ENCODE results near the gene TMEM231. TPM values are rescaled to one million over a fixed set of nuclear protein-coding genes. Genes with fewer than 3 reads are reported as not detected.

The TMEM231 gene
- total RNA-seq, 1 experiment from 2014 or later = 17.3 TPM

GRCh38 chr16:75565640-75566039 is 9.6 kb upstream of the TMEM231 start:
- BruUV-seq (replicated peaks) = no TSS peak
- Histone ChIP-seq H3K27me3 (replicated peaks; ENCODE audit: insufficient read depth, low read depth, low read length, poor library complexity) (no peaks in the 10 kb centered on the region), H3K9me3 (ENCODE audit: low read depth, low read length, poor library complexity, severe bottlenecking) (no peaks in the 10 kb centered on the region), H3K4me1 (ENCODE audit: insufficient read depth, low read length, poor library complexity, severe bottlenecking) (peaks cover 6% of the 10 kb centered on the region), H3K27ac (ENCODE audit: low read depth, low read length, poor library complexity, severe bottlenecking) (peak overlapping the region; percentile 76), H3K36me3 (ENCODE audit: insufficient read depth, low read length, poor library complexity, severe bottlenecking) (peaks cover 30% of the 10 kb centered on the region), H3K4me3 (ENCODE audit: low read depth, low read length, poor library complexity, severe bottlenecking) (peak overlapping the region; percentile 100)
- CTCF ChIA-PET = no interaction called here
- intact Hi-C loops (cut with micrococcal nuclease; ENCODE audit: unreplicated experiment) = no loop called here
- DNase-seq (ENCODE audit: low spot score) = no peak
- POLR2A ChIA-PET (ENCODE audit: low non-redundant PET) = no interaction called here
- TF ChIP-seq CTCF (conservative IDR thresholded peaks at IDR 0.05; ENCODE audit: low read depth, low read length) = no peak
- no peak for TF ChIP-seq EZH2 (IDR thresholded peaks at IDR 0.05; ENCODE audit: borderline replicate concordance, low read depth, low read length, poor library complexity, severe bottlenecking)

- TF ChIP-seq CTCF (conservative IDR thresholded peaks at IDR 0.05; ENCODE audit: low read depth, low read length) (no peak), EZH2 (IDR thresholded peaks at IDR 0.05; ENCODE audit: borderline replicate concordance, low read depth, low read length, poor library complexity, severe bottlenecking) (no peak)
- no peak overlapping the region for H3K27ac ChIP-seq (ENCODE audit: low read depth, low read length, poor library complexity, severe bottlenecking)
- POLR2A ChIA-PET (ENCODE audit: low non-redundant PET) = no interaction called here
- H3K9me3 ChIP-seq (ENCODE audit: low read depth, low read length, poor library complexity, severe bottlenecking) = no peaks in the 10 kb centered on the region
- H3K36me3 ChIP-seq (ENCODE audit: insufficient read depth, low read length, poor library complexity, severe bottlenecking) = no peaks in the 10 kb centered on the region
- no TSS peak for BruUV-seq (replicated peaks)
- peak; percentile 16 for DNase-seq (ENCODE audit: low spot score)
- intact Hi-C loops (cut with micrococcal nuclease; ENCODE audit: unreplicated experiment) = no loop called here
- no peaks in the 10 kb centered on the region for H3K27me3 ChIP-seq (replicated peaks; ENCODE audit: insufficient read depth, low read depth, low read length, poor library complexity)
- H3K4me3 ChIP-seq (ENCODE audit: low read depth, low read length, poor library complexity, severe bottlenecking) = no peak overlapping the region
- H3K4me1 ChIP-seq (ENCODE audit: insufficient read depth, low read length, poor library complexity, severe bottlenecking) = peaks cover 8% of the 10 kb centered on the region
- CTCF ChIA-PET = no interaction called here
These were observed 3.7 kb upstream of the TMEM231 start for GRCh38 chr16:75559564-75560372.

GRCh38 chr16:75558846-75559401 is 2.9 kb upstream of the TMEM231 start:
- intact Hi-C loops (cut with micrococcal nuclease; ENCODE audit: unreplicated experiment) = no loop called here
- TF ChIP-seq CTCF (conservative IDR thresholded peaks at IDR 0.05; ENCODE audit: low read depth, low read length) = no peak
- no peak for TF ChIP-seq EZH2 (IDR thresholded peaks at IDR 0.05; ENCODE audit: borderline replicate concordance, low read depth, low read length, poor library complexity, severe bottlenecking)
- no TSS peak for BruUV-seq (replicated peaks)

More at GRCh38 chr16:75558846-75559401, 2.9 kb upstream of the TMEM231 start:
- Histone ChIP-seq H3K27me3 (replicated peaks; ENCODE audit: insufficient read depth, low read depth, low read length, poor library complexity) (no peaks in the 10 kb centered on the region), H3K36me3 (ENCODE audit: insufficient read depth, low read length, poor library complexity, severe bottlenecking) (no peaks in the 10 kb centered on the region), H3K27ac (ENCODE audit: low read depth, low read length, poor library complexity, severe bottlenecking) (no peak overlapping the region), H3K4me1 (ENCODE audit: insufficient read depth, low read length, poor library complexity, severe bottlenecking) (peaks cover 9% of the 10 kb centered on the region), H3K9me3 (ENCODE audit: low read depth, low read length, poor library complexity, severe bottlenecking) (no peaks in the 10 kb centered on the region), H3K4me3 (ENCODE audit: low read depth, low read length, poor library complexity, severe bottlenecking) (no peak overlapping the region)
- ChIA-PET POLR2A (ENCODE audit: low non-redundant PET) (interaction anchor here (0.6 kb wide), 1 partner anchor 33 kb away, joined by 5 read pairs; no protein-coding TSS in a partner anchor), CTCF (no interaction called here)
- DNase-seq (ENCODE audit: low spot score) = no peak

Data from A673 (cell line).